GM21825 (cell line): ENCODE data around the gene SLC17A1.

ENCODE experiments used
- ATAC-seq: cut with Tn5 transposase; IDR thresholded peaks from one replicate; pipeline ENCODE4 v1.9.1; 2021; ENCODE audit warnings: mild to moderate bottlenecking, moderate library complexity; ENCODE audit not compliant: unreplicated experiment

The SLC17A1 gene

DNA sequence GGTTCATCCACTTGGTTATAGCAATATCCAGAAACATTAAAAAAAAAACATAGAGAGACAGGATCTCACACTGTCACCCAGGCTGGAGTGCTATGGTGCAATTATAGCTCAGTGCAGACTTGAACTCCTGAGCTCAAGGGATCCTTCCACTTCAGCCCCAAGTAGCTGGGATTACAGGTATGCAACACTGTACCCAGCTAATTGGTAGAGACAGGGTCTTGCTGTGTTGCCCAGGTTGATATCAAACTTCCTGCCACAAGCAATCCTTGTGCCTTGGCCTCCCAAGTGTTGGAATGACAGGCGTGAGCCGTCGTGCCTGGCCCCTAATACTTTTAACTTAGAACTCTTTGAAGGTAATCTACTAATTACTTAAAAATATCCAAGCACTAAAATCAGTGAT lies 818 bp upstream of the SLC17A1 start:
- ATAC-seq: no peak

DNA sequence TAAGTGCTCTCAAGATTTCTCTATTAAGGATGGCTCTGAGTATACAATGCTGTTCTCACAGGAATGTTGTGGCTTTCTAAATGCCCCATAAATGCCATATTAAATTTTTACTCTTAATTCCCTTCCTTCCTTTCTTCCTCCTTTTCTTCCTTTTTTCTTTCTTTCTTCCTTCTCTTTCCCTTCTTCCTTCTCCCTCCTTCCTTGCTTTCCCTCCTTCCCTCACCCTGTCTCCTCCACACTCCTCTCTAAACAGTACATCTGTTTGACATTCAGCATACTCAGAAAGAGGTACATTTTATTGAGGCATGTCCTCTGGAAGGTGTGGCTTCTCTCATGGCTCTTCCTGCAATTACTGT lies 433 bp upstream of the SLC17A1 start:
- ATAC-seq: no peak

DNA sequence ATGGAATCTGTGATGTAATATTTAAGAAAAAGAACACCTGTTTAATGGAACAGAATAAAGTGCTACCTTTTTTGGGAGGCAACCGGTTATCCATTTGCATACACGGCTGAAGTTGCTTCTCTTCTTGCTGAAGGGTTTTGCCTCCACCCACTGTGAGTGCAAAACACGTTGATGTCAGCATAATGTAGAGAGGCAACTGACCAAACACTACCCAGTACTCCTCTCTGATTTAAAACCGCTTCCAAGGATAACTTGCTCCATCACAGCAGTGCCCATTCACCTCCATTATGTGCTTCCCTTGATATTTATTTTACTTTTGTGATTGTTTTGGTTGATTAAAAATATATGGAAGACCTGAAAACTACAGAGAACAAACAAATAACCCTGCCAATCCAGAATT lies 1.4 kb downstream of the SLC17A1 start:
- no peak for ATAC-seq

GRCh38 chr6:25829375-25829774 lies 2.5 kb downstream of the SLC17A1 start:
- no peak for ATAC-seq

GRCh38 chr6:25821341-25821740 lies 10.5 kb downstream of the SLC17A1 start:
- no peak for ATAC-seq

- no peak for ATAC-seq
Measured at GRCh38 chr6:25816252-25816651, 15.6 kb downstream of the SLC17A1 start.

DNA sequence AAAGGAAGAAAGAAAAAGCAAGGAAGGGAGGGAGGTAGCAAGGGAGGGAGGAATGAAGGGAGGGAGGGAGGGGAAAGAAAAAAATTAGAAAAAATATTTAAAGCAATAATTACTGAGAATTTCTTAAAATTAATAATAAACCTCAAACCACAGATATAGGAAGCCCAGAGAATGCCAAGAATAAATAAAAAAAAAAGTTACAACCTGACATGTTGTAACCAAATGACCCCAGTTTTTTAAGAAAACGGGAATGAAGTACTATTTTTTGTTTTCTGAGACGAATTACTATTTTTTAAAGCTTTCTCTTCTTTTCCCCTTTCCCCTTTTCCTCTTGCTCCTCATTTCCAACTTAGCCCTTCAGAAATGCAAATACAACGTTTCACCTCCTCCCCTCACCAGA lies 16.7 kb downstream of the SLC17A1 start:
- ATAC-seq: no peak

DNA sequence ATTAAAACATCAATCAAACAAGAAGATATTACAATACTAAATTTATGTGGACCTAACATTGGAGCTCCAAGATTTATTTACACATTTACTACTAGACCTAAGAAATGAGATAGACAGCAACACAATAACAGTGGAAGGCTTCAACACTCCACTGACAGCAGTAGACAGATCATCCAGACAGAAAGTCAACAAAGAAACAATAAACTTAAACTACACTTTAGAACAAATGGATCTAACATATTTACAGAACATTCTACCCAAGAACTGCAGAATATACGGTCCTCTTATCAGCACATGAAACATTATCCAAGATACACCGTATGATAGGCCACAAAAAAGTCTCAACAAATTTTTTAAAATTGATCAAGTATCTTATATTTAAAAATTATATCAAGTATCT lies 27.0 kb downstream of the SLC17A1 start:
- no peak for ATAC-seq

DNA sequence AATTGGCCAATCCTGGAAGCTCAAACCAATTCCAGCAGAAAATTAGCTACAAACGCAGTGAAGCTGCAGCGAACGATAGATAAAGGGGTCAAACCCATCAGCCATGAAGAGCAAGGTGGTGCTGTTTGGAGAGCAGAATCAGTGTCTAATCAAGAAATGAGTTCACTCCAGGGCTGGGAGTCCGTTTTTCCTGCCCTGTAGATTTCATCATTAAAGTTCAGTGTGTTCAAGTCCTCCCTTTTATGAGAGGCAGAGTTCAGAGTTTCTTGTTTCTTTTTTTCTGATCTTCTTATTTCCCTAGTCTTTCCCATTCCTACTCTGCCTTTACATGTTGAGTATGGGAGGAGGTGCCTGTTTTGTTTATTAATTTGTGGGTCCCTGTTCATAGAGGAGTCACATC lies 30.4 kb downstream of the SLC17A1 start:
- no peak for ATAC-seq

GRCh38 chr6:25794784-25795183 lies 37.1 kb downstream of the SLC17A1 start:
- ATAC-seq: no peak

- ATAC-seq: no peak
Measured at GRCh38 chr6:25793970-25794369, 37.9 kb downstream of the SLC17A1 start.

- no peak for ATAC-seq
Measured at GRCh38 chr6:25792016-25792415, 39.8 kb downstream of the SLC17A1 start.

- no peak for ATAC-seq
Measured at GRCh38 chr6:25789475-25789874, 42.4 kb downstream of the SLC17A1 start.

GRCh38 chr6:25788305-25788922 lies 43.4 kb downstream of the SLC17A1 start:
- no peak for ATAC-seq

DNA sequence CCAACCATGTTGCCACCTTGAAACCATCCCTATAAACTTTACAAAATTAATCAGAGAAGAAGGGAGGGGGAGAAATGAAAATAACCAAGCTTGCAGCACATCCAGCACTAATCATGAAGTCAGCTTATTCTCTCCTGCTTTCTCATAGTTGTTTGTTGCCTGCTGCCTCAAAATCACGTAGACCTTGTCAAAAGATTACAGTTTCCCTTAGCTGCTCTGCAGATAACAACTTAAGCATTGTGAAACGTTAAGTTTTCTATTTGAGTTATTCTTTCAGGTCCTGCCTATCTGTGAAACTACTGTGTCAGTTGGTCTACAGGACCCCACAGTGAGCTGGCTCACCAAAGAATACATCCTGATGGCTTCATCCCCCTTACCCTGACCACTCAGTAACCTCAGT lies 44.4 kb downstream of the SLC17A1 start:
- no peak for ATAC-seq

- ATAC-seq: no peak
Measured at GRCh38 chr6:25781134-25781533, 50.7 kb downstream of the SLC17A1 start.

GRCh38 chr6:25777856-25778649 lies 53.8 kb downstream of the SLC17A1 start:
- ATAC-seq: no peak

DNA sequence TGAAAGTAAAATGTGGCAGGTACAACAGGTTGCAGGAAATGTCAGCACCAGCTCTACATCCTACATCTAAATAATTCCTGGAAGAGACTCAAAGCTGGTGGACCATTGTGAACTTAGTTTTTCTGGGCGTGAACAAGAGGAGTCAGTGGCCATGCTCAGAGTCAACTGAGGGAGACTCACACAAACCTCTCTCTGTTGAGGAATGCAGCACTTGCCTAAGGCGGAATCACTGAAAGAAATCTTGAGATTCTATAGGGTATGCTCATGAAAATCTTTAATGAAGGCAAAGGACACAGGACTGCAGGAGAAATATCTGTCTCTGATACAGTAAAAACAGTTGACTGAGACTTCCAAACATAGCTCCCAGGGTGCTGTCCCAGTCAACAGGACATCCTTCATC lies 54.8 kb downstream of the SLC17A1 start:
- ATAC-seq: no peak

- ATAC-seq: no peak
Measured at GRCh38 chr6:25774120-25774715, 57.6 kb downstream of the SLC17A1 start.

- no peak for ATAC-seq
Measured at GRCh38 chr6:25769983-25770382, 61.9 kb downstream of the SLC17A1 start.

DNA sequence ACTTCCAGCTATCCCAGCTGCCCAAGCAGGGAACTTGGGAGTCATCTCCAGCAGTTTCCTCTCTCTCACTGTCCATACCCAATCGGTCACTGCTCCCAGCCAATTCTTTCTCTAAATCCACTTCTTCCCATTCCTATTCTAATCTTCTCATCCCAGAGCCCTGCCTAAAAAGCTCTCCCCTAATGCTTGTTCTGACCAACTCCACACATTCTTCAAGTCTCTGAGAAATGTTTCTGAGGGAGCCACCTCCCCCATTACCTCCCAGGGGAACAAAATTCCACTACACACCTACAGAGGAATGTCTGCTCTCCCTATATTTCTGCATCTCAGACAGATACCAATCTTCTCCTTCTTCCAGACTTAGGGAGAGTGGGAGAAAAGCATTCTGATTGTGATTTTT lies 63.3 kb downstream of the SLC17A1 start:
- no peak for ATAC-seq

GRCh38 chr6:25764611-25765010 lies 67.2 kb downstream of the SLC17A1 start:
- ATAC-seq: no peak
